Choroid plexus epithelial cell (primary cell): ENCODE data around the gene ANKRD36B.
"Not testable (repeated sequence)": the region's sequence is repeated elsewhere in the genome, so short reads cannot be mapped to it uniquely, and the experiment has no call there.

ENCODE experiments used
- DNase-seq: peaks from one replicate; pipeline ENCODE4 v3.0.0-alpha.2; 2010; ENCODE audit warnings: low read depth
- H3K4me3 ChIP-seq: 2 replicates; pipeline ENCODE4 v1.5.1; 2011; ENCODE audit warnings: low read depth, mild to moderate bottlenecking, control low read depth, low read length, moderate library complexity
- TF ChIP-seq, protein P1 (sequence below): conservative IDR thresholded peaks from 2 replicates; pipeline ENCODE4 v1.5.1; 2011; ENCODE audit warnings: low read depth, mild to moderate bottlenecking, control low read depth, inconsistent platforms, low read length, moderate library complexity

The ANKRD36B gene

DNA sequence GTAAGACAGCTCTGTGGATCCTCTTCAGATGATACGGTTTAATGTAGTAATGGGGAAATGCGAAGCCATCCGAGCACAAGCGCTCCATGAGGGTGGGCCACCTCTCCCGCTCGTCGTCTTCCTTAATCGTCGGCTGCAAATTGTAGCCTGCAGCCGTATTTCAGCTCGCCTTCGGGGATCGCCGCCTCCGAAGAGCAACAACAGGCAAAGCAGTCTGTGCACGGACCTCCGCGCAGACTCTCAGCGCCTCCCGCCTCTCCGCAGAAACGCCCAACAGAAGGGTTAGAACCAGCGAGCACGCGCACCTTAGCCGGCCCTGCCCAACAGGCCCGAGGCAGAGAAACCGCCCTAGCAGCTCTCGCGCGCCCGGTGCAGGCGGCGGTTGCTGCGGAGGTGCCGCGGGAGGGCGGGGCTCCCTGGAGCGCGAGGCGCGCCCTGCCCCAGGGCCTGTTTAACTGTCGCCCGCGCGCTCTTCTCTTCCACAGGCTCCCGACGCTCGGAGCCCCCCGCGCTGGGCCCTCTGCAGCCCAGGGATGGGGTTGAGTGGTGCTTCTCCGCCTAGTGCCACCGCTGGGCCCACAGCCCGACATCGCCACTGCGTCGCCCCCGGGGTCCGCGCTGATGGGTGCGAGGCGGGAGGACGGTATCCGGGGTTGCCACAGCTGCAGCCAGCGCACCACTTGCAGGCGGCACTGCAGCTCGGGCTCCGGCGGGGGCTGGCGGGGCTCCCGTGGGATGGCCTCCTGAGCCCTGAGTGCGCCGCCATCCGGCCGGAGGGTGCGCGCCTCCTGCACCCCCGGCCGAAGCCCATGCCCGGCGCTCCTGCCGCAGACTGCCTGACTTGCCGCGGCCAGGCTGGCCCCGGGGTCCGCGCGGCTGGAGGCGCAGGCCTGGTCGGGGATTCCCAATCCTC, at the start of gene ANKRD36B:
Gene ANKRD36B, minus strand, starts transcription at position 280 of the 913 bp plus-strand sequence. Its CDS starts 192 bp downstream, at position 88.
- DNase-seq: peak; percentile 88
- peak within 1 kb of the TSS; percentile 65 for H3K4me3 ChIP-seq

DNA sequence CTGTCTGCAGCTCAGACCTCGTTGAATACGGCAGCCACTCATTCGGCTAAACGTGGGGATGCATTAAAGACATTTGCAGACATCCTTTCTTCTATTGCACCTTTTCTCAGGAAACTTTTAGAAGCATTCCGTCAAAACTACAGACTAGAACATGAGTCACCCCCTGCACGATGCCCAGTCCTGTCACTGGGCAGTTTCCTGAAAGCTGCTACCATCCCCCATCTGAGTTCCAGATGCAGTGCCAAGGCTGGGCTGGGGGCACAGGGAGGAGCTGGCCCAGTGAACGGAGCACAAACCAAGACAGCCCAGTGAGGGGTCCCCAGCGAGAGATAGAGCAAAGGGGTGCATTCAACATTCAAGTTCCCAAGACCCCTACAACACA, 36.4 kb upstream of the ANKRD36B start:
- H3K4me3 ChIP-seq, DNase-seq: not testable (repeated sequence)

DNA sequence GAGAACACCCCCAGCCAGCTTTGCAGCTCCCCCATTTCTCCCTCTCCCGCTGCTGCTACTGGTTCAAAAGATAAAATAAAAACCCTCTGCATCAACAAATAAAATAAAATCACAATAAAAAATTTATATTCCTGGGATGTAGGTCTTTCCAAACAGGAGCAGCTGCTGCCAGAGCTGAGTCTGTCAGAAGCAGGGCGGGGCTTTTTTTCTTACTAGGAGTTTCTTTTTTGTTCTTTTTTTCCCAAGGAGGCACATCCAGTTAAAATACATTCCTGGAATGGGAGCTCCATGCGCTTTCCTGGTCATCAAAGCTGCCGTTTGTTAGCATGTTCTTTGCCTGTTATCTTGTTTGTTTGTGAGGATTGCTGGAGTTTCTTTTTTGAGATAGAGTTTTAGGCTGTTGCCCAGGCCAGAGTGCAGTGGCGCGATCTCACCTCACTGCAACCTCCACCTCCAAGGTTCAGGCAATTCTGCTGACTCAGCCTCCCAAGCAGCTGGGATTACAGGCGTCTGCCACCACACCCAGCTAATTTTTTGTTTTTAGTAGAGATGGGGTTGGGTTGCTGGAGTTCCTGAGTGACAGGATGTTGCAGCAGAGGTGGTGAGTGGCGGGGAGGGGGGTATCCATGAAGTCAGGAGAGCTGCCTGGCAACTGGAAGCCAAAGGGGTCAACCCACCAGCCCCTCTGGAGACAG, 35.8 kb upstream of the ANKRD36B start:
- DNase-seq, H3K4me3 ChIP-seq: not testable (repeated sequence)

DNA sequence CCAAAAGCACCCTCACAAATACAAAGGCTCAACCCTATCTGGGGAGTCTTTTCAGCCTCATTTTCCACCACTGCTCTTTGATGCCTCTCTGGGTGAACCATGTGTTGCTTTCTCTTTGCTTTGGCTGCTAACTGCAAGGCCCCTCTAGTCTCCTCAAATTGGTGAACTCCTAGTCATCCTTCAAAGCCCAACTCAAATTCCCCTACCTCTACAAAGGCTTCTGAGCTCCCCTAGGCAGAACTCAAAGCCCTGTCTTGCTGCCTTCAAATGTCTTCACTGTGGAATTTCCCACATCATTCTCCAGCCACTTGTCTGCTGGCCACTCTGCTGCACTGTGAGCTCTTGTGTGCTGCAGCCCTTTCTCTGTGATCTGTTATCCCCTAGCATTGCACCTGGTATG, 33.3 kb upstream of the ANKRD36B start:
- not testable (repeated sequence) for DNase-seq, H3K4me3 ChIP-seq

DNA sequence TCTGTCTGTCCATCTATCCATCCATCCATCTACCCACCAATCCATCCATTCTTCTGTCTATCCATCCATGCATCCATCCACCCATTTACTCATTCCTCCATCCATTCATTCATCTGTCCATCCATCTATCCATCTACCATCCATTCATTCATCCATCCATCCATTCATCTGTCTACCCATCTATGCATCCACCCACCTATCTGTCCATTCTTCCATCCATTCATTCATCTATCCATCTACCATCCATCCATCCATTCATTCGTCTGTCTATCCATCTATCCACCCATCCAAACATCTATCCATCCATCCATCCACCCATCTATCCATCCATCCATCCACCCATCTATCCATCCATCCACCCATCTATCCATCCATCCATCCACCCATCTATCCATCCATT, 30.8 kb upstream of the ANKRD36B start:
- H3K4me3 ChIP-seq, DNase-seq: not testable (repeated sequence)

DNA sequence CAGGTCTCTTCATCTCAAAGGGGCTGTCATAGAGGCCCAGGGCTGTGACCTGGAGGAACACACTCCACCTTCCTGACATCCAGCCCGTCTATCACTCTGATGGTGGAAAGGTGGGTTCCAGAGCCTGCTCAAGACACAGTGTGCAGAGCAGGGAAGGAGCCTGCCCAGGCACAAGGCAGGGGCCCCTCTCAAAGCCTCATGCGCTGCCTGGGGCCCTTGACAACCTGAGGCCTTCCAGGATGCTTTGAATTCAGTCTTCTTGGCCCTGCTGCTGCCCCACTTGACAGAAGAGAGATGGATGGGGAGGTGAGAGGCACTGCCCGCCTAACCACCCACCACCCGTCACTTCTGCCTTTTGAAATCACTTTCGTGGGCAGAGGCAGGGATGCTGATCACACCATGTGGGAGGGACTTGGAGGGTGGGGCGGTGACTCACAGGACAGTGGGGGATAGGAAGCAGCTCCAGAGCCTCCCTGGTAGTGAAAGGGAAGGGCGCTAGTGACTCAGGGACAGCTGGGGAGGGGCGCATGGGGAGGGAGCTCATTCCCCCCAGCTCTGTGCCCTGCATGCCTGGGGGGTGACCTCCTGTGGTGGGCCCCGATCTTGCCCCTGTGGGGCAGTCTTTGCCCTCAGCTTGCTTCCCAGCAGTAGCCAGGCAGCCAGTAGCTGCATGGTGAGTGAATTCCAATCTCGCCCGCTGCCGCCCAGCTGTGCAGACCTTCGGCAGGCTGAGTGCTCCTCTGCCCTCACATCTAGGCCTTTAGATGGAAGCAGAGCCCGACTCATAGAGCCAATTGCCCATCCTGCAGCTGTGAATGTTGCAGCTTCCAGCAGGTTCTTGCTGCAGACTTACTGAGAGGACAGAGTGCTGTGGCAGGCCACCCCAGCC, 29.5 kb upstream of the ANKRD36B start:
- H3K4me3 ChIP-seq: not testable (repeated sequence)
- DNase-seq: peak; percentile 67

DNA sequence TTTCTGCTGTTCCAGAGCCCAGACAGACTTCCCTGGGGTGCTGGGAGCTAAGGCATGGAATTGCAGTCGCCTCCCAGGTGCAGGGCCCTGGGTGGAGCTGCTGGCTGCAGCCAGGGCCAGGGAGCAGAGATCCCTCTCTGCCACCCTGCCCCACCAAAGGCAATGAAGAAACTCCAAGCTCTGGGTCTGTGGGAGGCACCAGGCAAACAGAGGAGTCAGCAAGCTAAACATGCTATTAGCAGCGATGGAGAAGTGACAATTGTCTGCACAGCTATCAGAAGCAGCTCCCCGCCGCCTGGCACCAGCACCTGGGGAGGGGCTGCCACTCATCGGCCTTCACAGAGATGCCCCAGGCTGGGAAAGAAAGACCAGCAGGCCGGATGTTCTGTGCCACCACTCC, 28.2 kb upstream of the ANKRD36B start:
- H3K4me3 ChIP-seq: no peak overlapping the region
- TF ChIP-seq, protein P1, sequence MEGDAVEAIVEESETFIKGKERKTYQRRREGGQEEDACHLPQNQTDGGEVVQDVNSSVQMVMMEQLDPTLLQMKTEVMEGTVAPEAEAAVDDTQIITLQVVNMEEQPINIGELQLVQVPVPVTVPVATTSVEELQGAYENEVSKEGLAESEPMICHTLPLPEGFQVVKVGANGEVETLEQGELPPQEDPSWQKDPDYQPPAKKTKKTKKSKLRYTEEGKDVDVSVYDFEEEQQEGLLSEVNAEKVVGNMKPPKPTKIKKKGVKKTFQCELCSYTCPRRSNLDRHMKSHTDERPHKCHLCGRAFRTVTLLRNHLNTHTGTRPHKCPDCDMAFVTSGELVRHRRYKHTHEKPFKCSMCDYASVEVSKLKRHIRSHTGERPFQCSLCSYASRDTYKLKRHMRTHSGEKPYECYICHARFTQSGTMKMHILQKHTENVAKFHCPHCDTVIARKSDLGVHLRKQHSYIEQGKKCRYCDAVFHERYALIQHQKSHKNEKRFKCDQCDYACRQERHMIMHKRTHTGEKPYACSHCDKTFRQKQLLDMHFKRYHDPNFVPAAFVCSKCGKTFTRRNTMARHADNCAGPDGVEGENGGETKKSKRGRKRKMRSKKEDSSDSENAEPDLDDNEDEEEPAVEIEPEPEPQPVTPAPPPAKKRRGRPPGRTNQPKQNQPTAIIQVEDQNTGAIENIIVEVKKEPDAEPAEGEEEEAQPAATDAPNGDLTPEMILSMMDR: no peak
- no peak for DNase-seq

DNA sequence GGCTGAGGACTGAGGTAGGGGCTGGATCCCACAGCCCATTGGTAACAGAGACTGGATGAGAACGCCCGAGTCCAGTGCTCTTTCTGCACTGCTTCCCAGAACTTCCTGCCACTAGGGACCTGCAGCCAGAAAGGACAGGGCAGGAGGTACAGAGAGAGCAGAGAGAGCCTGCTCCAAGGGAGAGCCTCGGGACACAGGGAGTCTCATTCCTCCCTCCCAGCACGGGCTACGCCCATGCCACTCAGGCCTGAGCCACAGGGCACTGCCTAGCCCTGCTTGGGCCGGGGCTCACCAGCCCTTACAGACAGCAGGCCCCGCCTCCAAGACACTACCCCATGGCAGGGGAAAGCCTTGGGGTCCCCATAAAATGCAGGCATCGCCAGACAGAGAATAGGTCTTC, 26.1 kb upstream of the ANKRD36B start:
- not testable (repeated sequence) for DNase-seq, H3K4me3 ChIP-seq

DNA sequence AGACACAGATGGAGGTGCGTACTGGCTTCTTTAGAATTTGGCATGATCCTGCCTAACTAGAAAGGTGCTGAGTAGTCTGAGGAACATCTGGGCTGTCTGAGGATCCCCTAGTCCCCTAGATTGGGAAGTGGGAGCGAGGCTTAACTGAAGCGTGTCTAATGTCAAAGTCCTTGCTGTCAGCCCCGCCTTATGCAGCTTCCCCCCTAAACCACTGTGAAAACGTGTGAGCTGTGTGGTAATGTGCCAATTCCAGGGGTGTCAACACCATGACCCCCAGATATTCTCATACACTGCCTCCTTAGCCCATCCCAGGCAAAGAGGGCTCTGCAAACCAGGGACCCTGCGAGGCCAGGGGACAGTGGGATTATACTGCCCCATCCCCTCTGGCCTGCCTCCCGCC, 22.2 kb upstream of the ANKRD36B start:
- DNase-seq, H3K4me3 ChIP-seq: not testable (repeated sequence)

DNA sequence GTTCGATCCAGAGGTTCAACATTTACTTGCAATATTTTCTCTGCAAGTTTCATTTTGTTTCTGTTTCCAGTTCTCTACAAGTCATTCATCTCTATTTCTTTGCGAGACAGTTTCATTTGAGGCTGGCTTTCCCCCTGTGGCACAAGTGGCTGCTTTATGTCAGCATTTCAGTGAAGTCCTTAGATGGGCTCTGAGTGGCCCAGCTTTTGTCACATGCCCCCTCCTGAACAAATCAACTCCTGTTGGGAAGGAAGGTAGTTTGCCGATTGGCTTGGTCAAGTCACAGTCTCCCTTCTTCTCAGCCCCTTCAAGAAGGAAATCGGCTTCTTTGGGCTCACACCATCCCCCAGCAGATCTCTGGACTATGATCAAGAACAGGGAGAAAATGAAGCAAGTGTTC, 19.1 kb upstream of the ANKRD36B start:
- DNase-seq, H3K4me3 ChIP-seq: not testable (repeated sequence)

DNA sequence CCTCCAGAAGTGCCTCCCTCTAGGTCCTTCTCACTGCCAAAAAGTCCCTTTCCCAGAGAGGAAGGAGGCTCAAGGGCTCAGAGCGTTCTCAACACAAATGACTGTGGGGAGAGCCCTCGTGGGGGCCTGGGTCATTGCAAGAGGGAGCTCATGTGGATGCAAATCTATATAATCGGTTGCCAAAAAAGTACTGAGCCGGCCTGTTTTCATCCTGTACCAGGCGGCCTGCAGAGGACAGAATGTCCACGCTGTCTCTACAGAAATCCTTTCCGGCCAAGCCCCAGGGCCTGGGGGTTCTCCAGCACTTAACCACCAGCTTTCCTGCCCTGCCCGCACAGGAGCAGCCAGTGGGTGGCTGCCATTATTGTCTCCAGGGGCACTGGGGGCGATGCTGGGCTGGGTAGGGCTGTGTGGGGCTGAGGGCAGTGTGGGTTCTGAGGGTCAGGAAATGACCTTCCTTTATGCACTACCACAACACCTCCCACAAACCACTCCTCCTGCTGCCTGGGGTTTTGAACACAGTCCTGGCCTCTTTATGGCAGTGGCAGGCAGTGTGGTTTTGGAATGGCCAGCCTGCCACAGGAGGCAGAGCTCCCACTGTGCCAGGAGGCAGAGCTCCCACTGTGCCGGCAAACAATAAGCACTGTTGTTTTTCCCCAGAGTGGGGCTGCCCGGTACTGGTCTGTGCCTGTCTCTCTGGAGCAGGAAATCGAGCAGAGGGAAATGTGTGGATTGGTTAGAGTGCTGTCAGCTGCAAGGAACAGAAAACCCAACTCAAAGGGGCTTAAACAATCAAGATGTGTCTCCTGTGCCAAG, 16.1 kb upstream of the ANKRD36B start:
- not testable (repeated sequence) for H3K4me3 ChIP-seq
- DNase-seq: peak; percentile 7

DNA sequence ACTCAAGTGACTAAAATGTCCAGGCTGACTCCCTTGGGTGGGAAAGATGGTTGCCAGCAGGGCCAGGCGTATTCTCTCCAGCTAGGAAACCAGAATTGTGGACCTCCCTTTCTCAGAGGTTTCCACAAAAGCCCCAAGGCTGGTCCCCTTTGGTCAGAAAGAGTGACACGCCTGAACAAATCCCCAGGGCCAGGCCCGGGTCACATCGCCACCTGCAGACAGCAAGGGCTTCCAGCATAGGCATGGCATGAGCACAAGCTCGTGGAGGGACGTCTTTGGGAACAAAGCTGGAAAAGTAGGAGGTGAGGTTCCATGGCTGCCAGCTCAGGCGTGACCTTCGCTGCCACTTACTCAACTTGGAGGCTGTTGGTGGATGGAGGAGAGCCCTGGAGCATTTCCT, 15.4 kb upstream of the ANKRD36B start:
- not testable (repeated sequence) for DNase-seq

DNA sequence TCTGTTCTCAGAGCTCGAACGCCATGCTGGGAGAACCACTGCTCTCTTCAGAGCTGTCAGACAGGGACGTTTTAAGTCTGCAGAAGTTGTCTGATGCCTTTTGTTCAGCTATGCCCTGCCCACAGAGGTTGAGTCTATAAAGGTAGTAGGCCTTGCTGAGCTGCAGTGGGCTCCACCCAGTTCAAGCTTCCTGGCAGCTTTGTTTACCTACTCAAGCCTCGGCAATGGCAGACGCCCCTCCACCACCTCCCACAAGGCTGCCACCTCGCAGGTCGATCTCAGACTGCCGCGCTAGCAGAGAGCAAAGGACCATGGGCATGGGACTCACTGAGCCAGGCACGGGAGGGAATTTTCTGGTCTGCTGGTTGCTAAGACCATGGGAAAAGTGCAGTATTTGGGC, 11.9 kb upstream of the ANKRD36B start:
- DNase-seq, H3K4me3 ChIP-seq: not testable (repeated sequence)

More for the DNA sequence above, 15.4 kb upstream of the ANKRD36B start:
- H3K4me3 ChIP-seq: not testable (repeated sequence)

DNA sequence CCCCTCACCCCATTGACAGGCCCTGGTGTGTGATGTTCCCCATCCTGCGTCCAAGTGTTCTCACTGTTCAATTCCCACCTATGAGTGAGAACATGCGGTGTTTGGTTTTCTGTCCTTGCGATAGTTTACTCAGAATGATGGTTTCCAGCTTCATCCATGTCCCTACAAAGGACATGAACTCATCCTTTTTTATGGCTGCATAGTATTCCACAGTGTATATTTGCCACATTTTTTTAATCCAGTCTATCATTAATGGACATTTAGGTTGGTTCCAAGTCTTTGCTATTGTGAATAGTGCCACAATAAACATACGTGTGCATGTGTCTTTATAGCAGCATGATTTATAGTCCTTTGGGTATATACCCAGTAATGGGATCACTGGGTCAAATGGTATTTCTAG, 6.5 kb upstream of the ANKRD36B start:
- not testable (repeated sequence) for DNase-seq, H3K4me3 ChIP-seq

DNA sequence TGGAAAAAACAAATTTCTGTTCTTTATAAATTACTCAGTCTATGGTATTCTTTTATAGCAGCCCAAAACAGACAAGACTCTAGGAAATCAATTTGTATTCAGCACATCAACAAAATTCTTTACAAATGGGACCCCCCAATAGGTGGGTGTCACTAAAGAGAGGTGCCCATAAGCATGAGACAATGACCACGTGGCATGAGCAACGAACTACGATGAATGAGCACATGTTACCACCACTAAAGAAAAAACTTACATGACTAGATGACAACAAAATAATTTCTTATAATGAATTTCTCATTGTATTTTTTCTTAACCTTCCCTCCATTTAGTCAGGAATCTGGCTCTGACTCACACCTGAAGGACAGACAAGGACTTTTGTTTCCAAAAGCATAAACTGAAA, 3.8 kb upstream of the ANKRD36B start:
- not testable (repeated sequence) for H3K4me3 ChIP-seq, DNase-seq
